H9 (cell line): ENCODE results near the gene UVRAG. TPM values are rescaled to one million over a fixed set of nuclear protein-coding genes. Genes with fewer than 3 reads are reported as not detected.

Experiments
- DNase-seq: peaks from one replicate; pipeline ENCODE4 v3.0.0-alpha.2; 2017
- H2AFZ ChIP-seq: one replicate; pipeline ENCODE4 v1.6.1; 2013; ENCODE audit warnings: mild to moderate bottlenecking, low read length, control low read depth, moderate library complexity
- H2AK5ac ChIP-seq: 2 replicates; pipeline ENCODE4 v1.6.1; 2013; ENCODE audit warnings: low read length, control low read depth, mixed read lengths; ENCODE audit not compliant: insufficient read length
- H2BK120ac ChIP-seq: one replicate; pipeline ENCODE4 v1.6.1; 2013; ENCODE audit warnings: low read depth, mild to moderate bottlenecking, low read length, control low read depth, inconsistent platforms; ENCODE audit not compliant: poor library complexity, severe bottlenecking
- H2BK12ac ChIP-seq: 2 replicates; pipeline ENCODE4 v1.6.1; 2013; ENCODE audit warnings: low read length, control low read depth, mixed read lengths, low read depth; ENCODE audit not compliant: insufficient read length
- H2BK15ac ChIP-seq: 2 replicates; pipeline ENCODE4 v1.6.1; 2013; ENCODE audit warnings: low read depth, low read length, control low read depth
- H2BK20ac ChIP-seq: one replicate; pipeline ENCODE4 v1.6.1; 2013; ENCODE audit warnings: low read depth, mild to moderate bottlenecking, low read length, control low read depth, inconsistent platforms; ENCODE audit not compliant: poor library complexity, severe bottlenecking
- H2BK5ac ChIP-seq: 2 replicates; pipeline ENCODE4 v1.6.1; 2013; ENCODE audit warnings: low read length, control low read depth, mixed read lengths; ENCODE audit not compliant: insufficient read length
- H3K14ac ChIP-seq: 2 replicates; pipeline ENCODE4 v1.6.1; 2013; ENCODE audit warnings: low read length, control low read depth; ENCODE audit not compliant: insufficient read depth
- H3K18ac ChIP-seq: 2 replicates; pipeline ENCODE4 v1.6.1; 2013; ENCODE audit warnings: low read depth, mild to moderate bottlenecking, mixed read lengths, low read length, control low read depth; ENCODE audit not compliant: insufficient read length
- H3K23ac ChIP-seq: 2 replicates; pipeline ENCODE4 v1.6.1; 2013; ENCODE audit warnings: low read length, control low read depth, mixed read lengths, low read depth; ENCODE audit not compliant: insufficient read length
- H3K23me2 ChIP-seq: 2 replicates; pipeline ENCODE4 v1.6.1; 2013; ENCODE audit warnings: low read depth, mild to moderate bottlenecking, mixed read lengths, low read length, control low read depth; ENCODE audit not compliant: insufficient read length, poor library complexity, severe bottlenecking
- H3K27ac ChIP-seq: 2 replicates; pipeline ENCODE4 v1.5.1; 2013; ENCODE audit warnings: low read length, control low read depth, mixed read lengths, low read depth; ENCODE audit not compliant: insufficient read length
- H3K27me3 ChIP-seq: 2 replicates; pipeline ENCODE4 v1.6.1; 2013; ENCODE audit warnings: low read length, control low read depth, inconsistent platforms; ENCODE audit not compliant: insufficient read depth
- H3K4ac ChIP-seq: 2 replicates; pipeline ENCODE4 v1.6.1; 2013; ENCODE audit warnings: low read depth, mild to moderate bottlenecking, control low read depth, inconsistent platforms, low read length, moderate library complexity
- H3K4me1 ChIP-seq: 2 replicates; pipeline ENCODE4 v1.6.1; 2013; ENCODE audit warnings: low read length, control low read depth, inconsistent platforms; ENCODE audit not compliant: insufficient read depth
- H3K4me2 ChIP-seq: 2 replicates; pipeline ENCODE4 v1.6.1; 2013; ENCODE audit warnings: low read length, control low read depth, mixed read lengths; ENCODE audit not compliant: insufficient read length, insufficient read depth
- H3K56ac ChIP-seq: 2 replicates; pipeline ENCODE4 v1.6.1; 2013; ENCODE audit warnings: low read depth, mild to moderate bottlenecking, mixed read lengths, low read length, control low read depth; ENCODE audit not compliant: insufficient read length
- H3K79me1 ChIP-seq: 2 replicates; pipeline ENCODE4 v1.6.1; 2013; ENCODE audit warnings: low read depth, mild to moderate bottlenecking, moderate library complexity, low read length, control low read depth, inconsistent platforms; ENCODE audit not compliant: insufficient read depth, poor library complexity, severe bottlenecking
- H3K79me2 ChIP-seq: 2 replicates; pipeline ENCODE4 v1.6.1; 2013; ENCODE audit warnings: low read length, control low read depth, inconsistent platforms; ENCODE audit not compliant: insufficient read depth
- H3K9ac ChIP-seq: 2 replicates; pipeline ENCODE4 v1.6.1; 2013; ENCODE audit warnings: low read length, control low read depth, mixed read lengths; ENCODE audit not compliant: insufficient read length; ENCODE audit errors: extremely low read depth
- H3K9me3 ChIP-seq: one replicate; pipeline ENCODE4 v1.6.1; 2013; ENCODE audit warnings: low read depth, low read length, inconsistent platforms; ENCODE audit not compliant: control insufficient read depth
- H3T11ph ChIP-seq: one replicate; pipeline ENCODE4 v1.6.1; 2013; ENCODE audit warnings: mild to moderate bottlenecking, low read length, control low read depth, inconsistent platforms
- H4K20me1 ChIP-seq: one replicate; pipeline ENCODE4 v1.6.1; 2013; ENCODE audit not compliant: control insufficient read depth, insufficient read length, insufficient read depth
- H4K5ac ChIP-seq: 2 replicates; pipeline ENCODE4 v1.6.1; 2013; ENCODE audit warnings: low read depth, mild to moderate bottlenecking, mixed read lengths, low read length, control low read depth; ENCODE audit not compliant: insufficient read length
- H4K8ac ChIP-seq: replicated peaks from 2 replicates; pipeline ENCODE4 v1.6.1; 2013; ENCODE audit warnings: low read length, control low read depth, mixed read lengths, low read depth; ENCODE audit not compliant: insufficient read length
- H4K91ac ChIP-seq: 2 replicates; pipeline ENCODE4 v1.6.1; 2013; ENCODE audit warnings: low read depth, mild to moderate bottlenecking, moderate library complexity, mixed read lengths, low read length, control low read depth; ENCODE audit not compliant: insufficient read length
- H3K27ac Mint-ChIP-seq, 3 experiments: 2 replicates in 2 of 3; 3 replicates in 1 of 3; pipeline ENCODE4 v1.8.0; 2020 to 2021; ENCODE audit warnings: mixed read lengths in 3 of 3, mild to moderate bottlenecking in 1 of 3, moderate library complexity in 1 of 3
- H3K27me3 Mint-ChIP-seq: 2 replicates; pipeline ENCODE4 v1.8.0; 2021; ENCODE audit warnings: low read depth, mild to moderate bottlenecking, moderate library complexity, mixed read lengths
- H3K36me3 Mint-ChIP-seq, 3 experiments: 2 replicates in 2 of 3; 3 replicates in 1 of 3; pipeline ENCODE4 v1.8.0; 2020 to 2021; ENCODE audit warnings: low read depth in 3 of 3, mixed read lengths in 3 of 3; ENCODE audit not compliant: insufficient read depth in 1 of 3
- H3K4me1 Mint-ChIP-seq, 2 experiments: 2 replicates each; pipeline ENCODE4 v1.8.0; 2020; ENCODE audit warnings: mixed read lengths in 2 of 2
- H3K4me3 Mint-ChIP-seq, 2 experiments: 2 replicates in 1 of 2; 3 replicates in 1 of 2; pipeline ENCODE4 v1.8.0; 2020 to 2021; ENCODE audit warnings: mild to moderate bottlenecking in 2 of 2, mixed read lengths in 2 of 2, moderate library complexity in 1 of 2
- H3K9me3 Mint-ChIP-seq, 2 experiments: 2 replicates in 1 of 2; 3 replicates in 1 of 2; pipeline ENCODE4 v1.8.0; 2020; ENCODE audit warnings: mild to moderate bottlenecking in 2 of 2, mixed read lengths in 2 of 2, moderate library complexity in 1 of 2
- CTCF ChIP-seq: fragments of 200-600 bp; sonication (generic); conservative IDR thresholded peaks from 3 replicates; pipeline ENCODE4 v1.8.0; 2021; ENCODE audit warnings: antibody characterized with exemption, mild to moderate bottlenecking
- WGBS: extraction: QIAGEN DNeasy Blood & Tissue Kit; methylation state at CpG from one replicate; pipeline ENCODE4 v1.1.7; 2013; ENCODE audit warnings: missing lambda C conversion rate, low lambda C conversion rate, mixed read lengths; ENCODE audit not compliant: insufficient read length; ENCODE audit errors: extremely low coverage; 5-methylcytosine and 5-hydroxymethylcytosine counted together
- total RNA-seq: library from RNA; stranded (reverse); gene quantifications from 2 replicates; pipeline ENCODE4 v1.2.1, GENCODE V29; 2021

The UVRAG gene
- total RNA-seq, 1 experiment from 2014 or later: 18.5 TPM

DNA sequence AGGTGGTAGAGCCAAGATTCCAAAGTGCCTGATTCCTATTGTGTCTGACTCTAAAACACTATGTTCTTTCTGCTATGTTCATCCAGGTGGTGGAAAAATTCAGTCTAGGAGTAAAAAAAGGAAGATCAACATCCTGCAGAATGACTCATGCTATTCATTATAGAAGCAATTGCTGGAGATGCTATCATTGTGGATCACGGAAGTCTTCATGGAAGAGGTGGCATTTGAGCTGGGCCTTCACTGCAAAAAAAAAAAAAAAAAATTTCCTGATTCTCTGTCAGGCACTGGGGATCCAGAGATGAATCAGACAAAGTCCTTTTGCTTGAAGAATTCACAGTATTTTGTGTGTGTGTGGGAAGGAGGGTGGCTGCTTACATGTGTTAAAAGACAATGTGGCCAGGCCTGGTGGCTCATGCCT is 1.4 kb upstream of the UVRAG start:
- Histone ChIP-seq H2BK5ac (no peak overlapping the region), H2BK20ac (no peak overlapping the region), H3K79me2 (peaks cover 5% of the 10 kb centered on the region), H2AK5ac (no peak overlapping the region), H3K23ac (no peak overlapping the region), H3K23me2 (peaks cover 10% of the 10 kb centered on the region), H3K4me1 (peaks cover 6% of the 10 kb centered on the region; the same call in 1 of the 2 replicates), H3K9me3 (no peaks in the 10 kb centered on the region), H3K4ac (no peak overlapping the region), H3T11ph (no peak overlapping the region), H3K9ac (no peak overlapping the region), H3K56ac (no peak overlapping the region), H2BK12ac (no peak overlapping the region), H2AFZ (no peak overlapping the region), H3K27me3 (no peaks in the 10 kb centered on the region), H2BK15ac (no peak overlapping the region), H3K18ac (no peak overlapping the region), H4K20me1 (no peaks in the 10 kb centered on the region), H4K91ac (no peak overlapping the region), H4K8ac (no peak overlapping the region), H3K4me2 (peak overlapping the region; percentile 87), H3K14ac (no peak overlapping the region), H4K5ac (no peak overlapping the region), H2BK120ac (no peak overlapping the region), H3K27ac (no peak overlapping the region), H3K79me1 (no peaks in the 10 kb centered on the region)
- TF ChIP-seq CTCF: no peak
- peak overlapping the region in 1 of 2 experiments; percentile 94; a peak in 3 of 5 replicates for H3K4me3 Mint-ChIP-seq
- H3K27me3 Mint-ChIP-seq: no peaks in the 10 kb centered on the region
- H3K9me3 Mint-ChIP-seq: no peaks in the 10 kb centered on the region
- H3K27ac Mint-ChIP-seq: no peak overlapping the region
- peaks cover 16 to 18% of the 10 kb centered on the region in 2 experiments for H3K4me1 Mint-ChIP-seq
- H3K36me3 Mint-ChIP-seq: no peaks in the 10 kb centered on the region
- WGBS: no CpG with 5 or more reads among the region's 1 CpG
- DNase-seq: no peak
